HFF-Myc (cell line): ENCODE results near the gene CNRIP1.

Experiments used
- DNase-seq: peaks from one replicate; pipeline ENCODE4 v3.0.0-alpha.2; 2011; ENCODE audit warnings: low read depth; ENCODE audit errors: extremely low read depth
- H3K4me3 ChIP-seq: replicated peaks from 2 replicates; pipeline ENCODE4 v1.5.1; 2011; ENCODE audit warnings: low read depth, mild to moderate bottlenecking, control low read depth, low read length
- CTCF ChIP-seq: IDR thresholded peaks from 2 replicates; pipeline ENCODE4 v1.5.1; 2012; ENCODE audit warnings: mild to moderate bottlenecking, low read depth, low read length, control low read depth; ENCODE audit errors: missing control alignments

Gene CNRIP1

GRCh38 chr2:68363721-68364120 lies 44.0 kb upstream of the CNRIP1 start:
- H3K4me3 ChIP-seq = no peak overlapping the region

GRCh38 chr2:68362749-68363148 lies 43.0 kb upstream of the CNRIP1 start:
- no peak overlapping the region for H3K4me3 ChIP-seq
- TF ChIP-seq CTCF = no peak
- no peak for DNase-seq

More at GRCh38 chr2:68363721-68364120, 44.0 kb upstream of the CNRIP1 start:
- TF ChIP-seq CTCF = no peak
- DNase-seq = no peak

- peak; percentile 74 for TF ChIP-seq CTCF
- peak; percentile 27 for DNase-seq
- H3K4me3 ChIP-seq = no peak overlapping the region
Observed at GRCh38 chr2:68362069-68362468, 42.3 kb upstream of the CNRIP1 start.

- no peak for DNase-seq
- peak; percentile 7 for TF ChIP-seq CTCF
- no peak overlapping the region for H3K4me3 ChIP-seq
Observed at GRCh38 chr2:68359889-68360288, 40.1 kb upstream of the CNRIP1 start.

- no peak overlapping the region for H3K4me3 ChIP-seq
- DNase-seq = peak; percentile 32
- peak; percentile 71 for TF ChIP-seq CTCF
Observed at GRCh38 chr2:68357605-68358337, 38.0 kb upstream of the CNRIP1 start.

- no peak for DNase-seq
- TF ChIP-seq CTCF = no peak
- no peak overlapping the region for H3K4me3 ChIP-seq
Observed at GRCh38 chr2:68356599-68357239, 37.0 kb upstream of the CNRIP1 start.
